HG02970 (cell line): ENCODE data around the gene KIAA0753.
"Not testable (repeated sequence)": the region's sequence is repeated elsewhere in the genome, so short reads cannot be mapped to it uniquely, and the experiment has no call there.

Experiments
- ATAC-seq: cut with Tn5 transposase; IDR thresholded peaks from one replicate; pipeline ENCODE4 v1.9.1; 2021; ENCODE audit warnings: mild to moderate bottlenecking, moderate library complexity, moderate number of reproducible peaks; ENCODE audit not compliant: unreplicated experiment, low FRiP score

Gene KIAA0753

DNA sequence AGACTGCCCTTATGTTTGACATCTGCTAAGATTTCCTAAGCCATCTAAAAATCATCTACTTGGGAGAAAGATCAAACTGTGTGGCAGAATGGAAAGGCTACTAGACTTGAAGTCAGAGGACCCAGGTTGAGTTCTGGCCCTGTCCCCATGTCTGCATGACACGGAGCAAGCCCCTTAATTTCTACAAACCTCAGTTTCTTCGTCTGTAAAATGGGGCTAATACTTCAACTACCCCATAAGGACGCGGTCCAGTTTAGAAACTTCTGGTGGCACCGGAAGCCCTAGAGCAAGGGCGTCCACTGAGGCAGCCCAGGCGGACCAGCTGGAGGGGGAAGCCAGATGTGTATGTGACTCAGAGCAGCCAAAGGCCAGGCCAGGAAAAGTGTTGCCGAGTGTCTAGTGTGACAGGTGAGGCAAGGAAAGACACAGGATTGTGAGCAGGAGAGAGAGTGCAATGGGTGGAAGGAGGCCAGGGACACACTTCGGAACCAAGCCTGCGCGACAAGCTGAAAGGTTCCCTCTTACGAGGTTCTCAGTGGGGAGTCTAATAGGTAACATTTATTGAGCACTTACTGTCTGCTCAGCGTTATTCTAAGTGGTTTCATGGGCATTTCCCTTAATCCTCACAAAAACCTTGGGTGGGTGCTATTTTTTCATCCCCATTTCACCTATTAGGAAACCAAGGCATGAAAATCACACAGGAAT is 66.4 kb downstream of the KIAA0753 start:
- no peak for ATAC-seq

DNA sequence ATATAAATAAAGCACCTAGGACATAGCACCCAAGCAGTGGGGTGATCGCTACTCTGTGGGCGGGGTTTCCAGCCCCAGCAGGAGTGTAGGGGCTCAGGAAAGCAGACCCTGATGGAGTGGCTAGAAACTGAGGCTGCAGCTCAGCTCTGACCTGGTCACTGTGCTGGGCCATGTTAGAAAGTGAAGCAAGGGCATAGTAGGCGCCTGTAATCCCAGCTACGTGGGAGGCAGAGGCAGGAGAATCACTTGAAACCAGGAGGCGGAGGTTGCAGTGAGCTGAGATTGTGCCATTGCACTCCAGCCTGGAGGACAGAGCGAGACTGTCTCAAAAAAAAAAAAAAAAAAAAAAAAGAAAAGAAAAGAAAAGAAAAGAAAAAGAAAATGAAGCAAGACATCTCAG is 67.0 kb downstream of the KIAA0753 start:
- ATAC-seq: not testable (repeated sequence)

DNA sequence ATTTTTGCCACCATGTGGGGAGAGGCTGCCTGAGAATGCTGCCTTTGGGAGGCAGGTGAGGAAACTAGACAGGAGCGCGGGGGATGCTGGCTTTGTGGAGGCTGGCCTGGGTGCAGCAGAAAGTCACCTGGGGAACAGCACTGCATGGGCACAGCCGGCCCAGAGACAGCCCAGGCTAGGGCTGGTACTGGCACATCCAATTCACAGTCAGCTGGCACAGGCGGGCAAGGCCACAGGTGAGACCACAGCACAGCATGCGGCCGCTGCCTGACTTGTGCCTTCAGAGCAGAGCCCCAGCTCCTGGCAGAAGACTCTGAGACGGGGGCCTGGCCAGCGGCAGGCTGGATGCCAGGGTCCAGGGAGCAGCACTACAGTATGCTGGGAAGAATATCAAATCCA is 67.5 kb downstream of the KIAA0753 start:
- ATAC-seq: no peak

DNA sequence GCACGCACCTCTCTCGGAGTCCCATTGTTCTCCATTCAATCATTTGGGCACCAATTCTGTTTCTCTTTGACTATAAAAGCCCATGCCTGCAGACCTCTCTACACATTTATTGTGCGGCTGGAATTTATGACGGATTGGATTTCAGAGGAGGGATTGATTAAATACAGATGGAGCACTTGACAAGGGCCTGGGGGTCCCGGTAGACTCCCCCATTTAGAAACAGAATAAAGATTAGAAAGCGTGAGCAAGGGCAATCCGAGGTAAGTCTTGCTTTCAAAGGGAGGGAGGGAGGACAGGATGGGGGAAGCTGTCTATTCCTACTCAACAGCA is 69.1 kb downstream of the KIAA0753 start:
- no peak for ATAC-seq

DNA sequence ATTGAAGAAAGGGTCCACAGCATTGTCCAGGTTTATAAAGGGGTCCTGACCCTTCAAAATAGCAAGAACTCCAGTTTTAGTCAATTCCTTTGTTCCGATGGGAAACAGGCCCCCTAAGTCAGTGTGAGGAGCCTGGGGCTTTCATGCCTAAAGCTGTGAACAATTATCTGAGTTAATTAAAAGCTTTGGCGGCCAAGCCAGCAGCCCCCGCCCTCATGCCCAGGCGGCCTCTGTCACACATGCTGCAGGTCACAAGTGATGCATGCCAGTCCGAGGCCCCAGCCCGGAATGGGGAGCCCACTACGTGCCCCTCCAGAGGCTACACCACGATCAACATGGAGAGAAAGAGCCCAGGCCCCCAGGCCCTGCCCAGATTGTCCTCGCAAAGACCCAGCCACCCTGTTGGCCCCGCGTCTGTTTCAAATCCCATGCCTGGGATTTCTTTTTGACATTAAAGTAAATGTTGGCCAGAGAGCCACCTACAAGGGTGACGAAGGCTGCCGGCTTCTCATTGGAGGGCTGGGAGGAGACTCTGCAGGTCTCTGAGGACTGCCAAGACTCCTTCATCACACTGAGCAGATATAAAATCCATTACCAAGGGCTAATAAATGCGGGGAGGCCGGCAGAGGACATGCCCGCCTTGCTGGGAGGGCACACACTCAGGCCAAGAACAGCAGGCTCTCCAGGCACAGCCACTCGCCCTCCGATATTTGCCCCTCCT is 69.6 kb downstream of the KIAA0753 start:
- no peak for ATAC-seq

DNA sequence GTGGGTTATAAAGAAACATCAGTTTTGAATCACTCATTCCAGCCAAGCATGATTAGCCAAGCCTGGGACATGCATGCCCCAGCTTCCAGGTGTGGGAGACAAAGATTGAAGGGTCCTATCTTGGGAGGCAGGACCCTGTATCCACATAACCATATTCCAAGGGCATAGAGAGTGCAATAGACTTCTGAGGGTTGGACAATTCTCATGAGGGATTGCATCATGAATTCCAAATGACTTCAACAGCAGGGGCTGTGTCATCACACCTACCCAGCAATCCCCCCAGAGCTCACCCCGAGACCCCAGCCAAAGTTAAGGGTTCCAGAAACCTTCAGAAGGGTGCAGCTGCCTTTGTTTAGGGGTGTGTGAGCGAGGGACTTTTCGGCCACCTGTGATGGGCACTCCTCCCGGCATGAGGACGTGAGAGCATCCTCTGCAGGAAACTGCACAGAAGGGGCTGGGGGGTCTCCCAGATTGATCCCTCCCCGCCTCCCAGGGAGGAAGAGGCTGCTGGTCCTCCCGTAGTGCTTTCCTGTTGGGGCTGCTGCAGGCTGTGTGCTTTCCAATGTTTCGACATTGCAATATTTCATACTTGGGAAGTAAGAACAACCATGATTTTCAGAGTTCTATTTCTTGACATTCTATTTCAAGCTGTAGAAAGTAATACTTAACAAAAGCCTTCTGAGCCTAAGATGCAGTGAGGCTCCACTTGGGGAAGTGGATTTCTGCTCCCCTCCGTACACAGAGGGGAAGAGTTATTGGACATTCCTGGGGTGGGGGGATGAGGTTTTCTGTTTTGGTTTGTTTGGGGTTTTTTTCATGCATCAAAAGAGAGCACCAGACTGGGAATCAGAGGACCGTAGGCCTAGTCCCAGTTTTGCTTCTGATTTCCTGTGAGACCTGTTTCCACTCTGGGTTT is 70.9 kb downstream of the KIAA0753 start:
- ATAC-seq: no peak

DNA sequence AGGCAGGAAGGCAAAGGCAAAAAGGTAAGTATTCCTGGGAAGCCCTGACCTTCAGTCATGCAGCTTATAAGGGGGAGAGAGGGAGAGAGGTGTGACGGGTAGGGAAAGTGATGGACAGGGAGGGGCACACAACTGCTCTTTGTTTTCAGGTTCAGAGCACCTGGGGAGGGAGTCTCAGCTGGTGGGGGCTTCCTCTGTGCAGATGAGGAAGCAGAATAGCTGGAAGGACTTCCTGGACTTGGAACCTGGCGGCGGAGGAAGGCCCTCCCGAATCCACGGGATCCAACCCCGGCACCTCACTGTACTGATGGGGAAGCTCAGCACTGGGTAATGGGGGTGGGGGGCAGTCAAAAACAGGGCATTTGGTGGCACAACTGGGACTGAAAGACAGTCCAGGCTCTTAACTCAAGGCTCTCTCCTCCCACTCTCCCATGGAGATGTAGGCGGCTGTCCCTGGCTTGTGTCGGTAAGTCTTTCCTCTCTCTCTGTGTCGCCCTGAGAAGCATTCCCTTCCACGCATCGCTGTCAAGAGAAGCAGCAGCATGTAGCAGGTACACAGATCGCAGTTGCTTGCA is 72.2 kb downstream of the KIAA0753 start:
- no peak for ATAC-seq

DNA sequence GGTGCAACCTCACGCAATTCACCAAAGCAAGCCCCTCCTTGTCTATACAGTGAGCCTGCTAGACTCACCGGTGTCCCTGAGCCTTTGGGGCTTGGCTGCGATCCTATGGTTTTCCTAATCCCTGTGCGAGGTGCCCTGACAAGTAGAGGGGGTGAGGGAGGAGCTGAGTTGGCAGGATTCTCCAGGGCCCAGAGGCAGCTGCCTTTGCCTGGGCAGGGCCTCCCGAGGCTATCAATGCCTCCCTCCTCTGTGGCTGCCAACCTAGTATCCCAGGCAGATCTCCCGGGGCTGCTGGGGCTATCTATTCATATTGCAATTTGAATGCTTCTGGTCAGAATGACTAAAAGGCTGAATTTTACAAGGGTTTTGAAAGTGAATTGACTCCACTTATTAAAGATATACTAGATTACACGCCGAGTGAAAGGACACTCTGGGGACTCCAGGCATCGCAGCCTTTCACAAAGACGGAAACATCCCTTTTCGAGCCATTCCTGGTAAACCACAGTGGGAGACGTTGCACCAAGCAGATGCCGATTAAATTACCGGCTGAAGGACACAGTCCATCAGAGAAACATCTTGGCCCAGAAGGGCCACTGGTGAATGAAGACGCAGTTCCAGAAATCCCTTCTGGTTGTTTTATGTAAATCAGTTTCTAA is 72.9 kb downstream of the KIAA0753 start:
- ATAC-seq: no peak

DNA sequence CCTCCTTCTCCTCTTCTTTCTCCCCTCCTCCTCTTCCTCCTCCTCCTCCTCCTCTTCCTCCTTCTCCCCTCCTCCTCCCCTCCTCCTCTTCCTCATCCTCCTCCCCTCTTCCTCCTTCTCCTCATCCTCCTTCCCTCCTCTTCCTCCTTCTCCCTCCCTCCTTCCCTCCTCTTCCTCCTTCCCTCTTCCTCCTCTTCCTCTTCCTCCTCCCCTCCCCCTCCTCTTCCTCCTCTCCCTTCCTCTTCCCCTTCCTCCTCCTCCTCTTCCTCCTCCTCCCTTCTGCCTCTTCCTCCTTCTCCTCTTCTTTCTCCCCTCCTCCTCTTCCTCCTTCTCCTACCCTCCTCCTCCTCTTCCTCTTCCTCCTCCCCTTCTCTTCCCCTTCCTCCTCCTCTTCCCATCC is 79.1 kb downstream of the KIAA0753 start:
- ATAC-seq: no peak

DNA sequence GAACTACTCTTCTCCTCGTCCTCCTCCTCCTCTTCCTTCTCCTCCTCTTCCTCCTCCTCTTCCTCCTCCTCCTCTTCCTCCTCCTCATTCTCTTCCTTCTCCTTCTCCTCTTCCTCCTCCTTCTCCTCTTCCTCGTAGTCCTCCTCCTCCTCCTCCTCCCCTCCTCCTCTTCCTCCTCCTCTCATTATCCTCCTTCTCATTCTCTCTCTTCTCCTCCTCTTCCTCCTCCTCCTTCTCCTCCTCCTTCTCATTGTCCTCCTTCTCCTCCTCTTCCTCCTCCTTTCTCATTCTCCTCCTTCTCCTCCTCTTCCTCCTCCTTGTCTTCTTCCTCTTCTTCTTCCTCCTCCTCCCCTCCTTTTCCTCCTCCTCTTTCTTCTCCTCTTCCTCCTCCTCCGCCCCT is 80.0 kb downstream of the KIAA0753 start:
- ATAC-seq: no peak

DNA sequence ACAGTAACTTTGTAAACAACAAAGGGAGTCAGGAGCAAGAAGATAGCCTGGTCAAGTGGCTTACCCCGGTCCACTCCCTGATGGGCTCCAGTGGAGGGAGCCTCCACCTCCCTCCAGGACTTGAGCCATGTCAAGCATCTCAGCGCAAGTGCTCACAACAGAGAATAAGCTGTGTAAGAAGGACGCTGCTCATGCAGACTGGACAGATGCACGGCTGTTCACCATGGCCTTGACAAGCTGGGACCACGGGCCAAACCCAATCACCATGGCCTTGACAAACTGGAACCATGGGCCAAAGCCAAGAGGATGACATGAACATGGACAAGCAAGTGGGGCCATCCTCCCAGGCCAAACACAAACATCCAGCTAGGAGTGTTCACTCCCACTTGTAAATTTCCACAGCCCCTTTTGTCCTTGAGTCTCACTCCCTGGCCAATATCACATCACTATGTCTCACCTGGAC is 80.7 kb downstream of the KIAA0753 start:
- no peak for ATAC-seq

DNA sequence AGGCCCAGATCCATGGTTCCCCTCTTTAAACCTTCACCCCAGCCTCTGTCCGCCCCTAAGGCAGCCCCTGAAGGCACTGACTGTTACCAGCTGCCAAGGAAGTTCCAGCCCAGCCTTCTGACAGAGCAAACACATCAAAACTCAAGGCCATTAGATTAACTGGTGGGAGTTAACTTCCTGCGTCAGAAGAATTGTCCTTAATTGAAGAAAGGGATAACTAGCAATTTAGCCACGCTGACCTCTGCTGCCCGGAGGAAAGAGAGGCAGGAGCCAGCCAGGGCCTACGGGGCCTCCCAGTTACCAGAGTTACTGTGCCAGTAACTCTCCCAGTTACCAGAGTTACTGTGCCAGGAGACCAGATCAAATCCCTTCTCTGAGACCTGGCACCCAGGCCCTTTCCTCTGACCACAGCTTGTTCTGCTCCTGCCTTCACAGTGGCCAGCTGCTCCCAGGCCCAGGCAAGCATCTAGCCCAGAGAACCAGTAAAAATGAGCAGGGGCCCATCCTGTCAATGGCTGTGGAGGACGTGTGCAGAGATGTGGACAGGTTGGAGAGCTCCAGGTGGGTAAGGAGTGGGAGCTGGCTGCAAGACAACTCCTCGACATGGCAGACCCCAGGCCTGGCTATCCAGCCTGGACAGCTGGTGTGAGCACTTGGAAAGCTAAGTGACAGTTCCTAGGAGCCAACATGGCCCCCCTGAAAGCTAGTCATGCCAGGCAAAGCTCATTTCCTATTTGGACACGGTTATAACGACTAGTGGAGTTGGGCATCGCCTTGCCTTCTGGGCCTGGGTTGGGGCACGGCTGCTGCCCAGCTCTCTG is 81.4 kb downstream of the KIAA0753 start:
- no peak for ATAC-seq

DNA sequence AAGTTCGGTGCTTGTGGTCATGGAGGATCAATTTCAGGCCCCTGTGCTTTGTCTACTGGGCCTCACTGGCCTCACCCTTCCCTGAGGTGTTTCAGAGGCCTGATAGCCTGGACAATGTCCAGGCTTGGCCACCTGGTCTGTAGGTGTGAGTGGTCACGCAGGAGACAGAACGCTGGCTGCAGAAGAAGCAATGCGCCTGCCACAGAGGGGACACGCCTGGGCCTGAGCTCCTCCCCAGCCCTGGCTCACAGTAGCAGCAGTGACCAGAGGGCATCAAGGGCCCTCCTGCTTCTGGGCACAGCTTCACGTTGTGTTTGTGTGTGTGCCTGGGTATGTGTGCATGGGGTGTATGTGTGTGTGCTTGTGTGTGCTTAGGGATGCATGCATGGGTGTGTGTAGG is 82.2 kb downstream of the KIAA0753 start:
- no peak for ATAC-seq

DNA sequence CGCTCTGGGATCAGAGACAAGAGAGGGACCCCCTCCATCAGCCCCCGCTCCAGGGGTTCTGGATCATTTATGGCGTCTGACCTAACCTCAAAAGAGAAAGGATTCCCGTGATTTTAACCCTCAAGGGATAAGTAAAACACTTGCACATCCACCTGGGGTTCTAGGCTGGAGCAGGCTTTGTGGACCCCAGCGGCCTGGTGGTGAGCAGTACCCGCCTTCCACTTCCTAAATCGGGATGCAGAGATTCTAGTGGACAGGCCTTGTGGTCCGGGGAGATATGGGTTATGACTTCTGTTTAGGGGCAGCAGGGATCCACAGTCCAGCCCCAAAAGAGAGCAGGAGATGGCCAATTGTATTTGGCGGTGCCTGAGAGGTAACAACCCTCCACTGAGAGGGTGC is 83.5 kb downstream of the KIAA0753 start:
- ATAC-seq: no peak

DNA sequence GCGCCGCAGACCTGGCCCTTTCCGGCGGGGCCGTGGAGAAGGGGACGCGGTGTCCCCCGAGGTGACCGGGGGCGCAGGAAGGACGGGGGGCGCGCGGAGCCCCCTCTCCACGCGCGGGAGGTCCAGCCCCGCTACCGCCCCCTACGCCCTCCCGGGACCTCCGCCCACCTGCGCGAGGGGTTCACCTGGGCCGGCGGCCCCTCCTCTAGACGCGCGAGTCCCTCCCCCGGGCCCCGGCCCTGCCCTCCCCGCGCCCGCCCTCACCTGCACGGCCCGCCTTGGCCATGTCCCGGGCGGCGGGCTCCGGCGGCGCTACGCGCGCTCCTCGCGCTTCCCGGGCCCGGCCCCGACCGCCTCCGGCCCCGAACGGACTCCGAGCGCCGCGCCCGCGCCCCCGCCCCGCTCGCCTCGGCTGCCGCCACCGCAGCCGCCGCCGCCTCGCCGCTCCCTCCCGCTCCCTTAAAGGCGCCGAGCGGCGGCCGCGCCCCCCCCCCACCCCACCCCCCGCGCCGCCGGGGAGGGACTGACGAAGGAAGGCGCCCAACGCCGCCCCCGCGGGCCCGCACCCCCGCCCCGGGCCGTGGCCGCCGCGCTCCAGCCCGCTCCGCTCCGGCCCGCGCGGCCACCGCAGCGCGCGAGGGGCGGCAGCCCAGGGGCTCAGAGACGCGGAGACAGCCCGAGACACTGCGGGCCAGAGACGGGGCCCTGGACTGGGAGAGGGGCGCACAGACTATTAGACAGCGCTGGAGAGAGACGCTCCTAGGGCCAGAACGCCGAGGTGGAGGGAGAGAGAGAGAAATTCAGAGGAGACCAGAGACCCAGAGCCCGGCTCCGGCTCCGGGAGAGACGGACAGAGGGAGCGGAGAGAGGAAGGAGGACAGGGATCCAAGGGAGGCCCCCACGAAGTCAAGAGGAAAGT is 84.1 kb downstream of the KIAA0753 start, which contains the start of gene PITPNM3:
TSS of gene PITPNM3 (minus strand) at position 435 of the 919 bp plus-strand sequence. CDS start at position 286, 149 bp downstream.
- ATAC-seq: no peak

DNA sequence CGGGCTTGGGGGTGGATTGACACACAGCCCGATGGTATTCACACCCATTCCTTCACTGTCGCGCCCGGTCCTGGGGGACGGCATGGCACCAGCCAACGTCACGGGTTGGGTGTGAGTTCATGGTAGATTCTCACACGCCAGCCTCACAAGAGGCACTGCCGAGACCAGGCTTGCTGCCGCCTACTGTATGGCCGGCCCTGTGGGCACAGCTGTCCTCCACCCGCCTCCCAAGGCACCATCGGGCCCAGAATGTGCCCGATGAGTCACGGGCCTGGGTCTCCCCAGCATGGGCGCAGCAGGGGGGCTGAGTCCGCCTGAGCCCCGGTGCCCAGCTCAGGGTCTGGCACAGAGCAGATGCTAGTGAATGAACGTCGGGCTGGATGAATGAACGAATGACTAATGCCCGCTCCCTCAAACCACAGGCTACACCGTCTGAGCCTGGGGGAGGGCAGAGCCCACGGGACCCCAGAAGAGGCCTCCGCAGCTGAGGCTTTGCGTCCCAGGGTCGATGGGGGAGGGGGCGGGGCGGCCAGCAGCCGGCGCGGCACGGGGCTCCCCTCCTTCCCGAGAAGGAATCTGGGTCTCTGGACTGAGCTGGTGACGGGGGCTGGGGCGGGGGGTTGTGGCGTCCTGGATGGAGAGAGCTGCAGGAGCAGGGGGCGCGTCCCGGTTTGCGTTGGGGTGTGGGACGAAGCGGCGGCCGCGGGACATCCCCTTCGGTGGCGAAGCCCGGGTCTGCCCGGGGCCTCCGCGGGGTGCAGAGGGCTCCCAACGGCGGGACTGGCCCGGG is 85.0 kb downstream of the KIAA0753 start:
- ATAC-seq: no peak

DNA sequence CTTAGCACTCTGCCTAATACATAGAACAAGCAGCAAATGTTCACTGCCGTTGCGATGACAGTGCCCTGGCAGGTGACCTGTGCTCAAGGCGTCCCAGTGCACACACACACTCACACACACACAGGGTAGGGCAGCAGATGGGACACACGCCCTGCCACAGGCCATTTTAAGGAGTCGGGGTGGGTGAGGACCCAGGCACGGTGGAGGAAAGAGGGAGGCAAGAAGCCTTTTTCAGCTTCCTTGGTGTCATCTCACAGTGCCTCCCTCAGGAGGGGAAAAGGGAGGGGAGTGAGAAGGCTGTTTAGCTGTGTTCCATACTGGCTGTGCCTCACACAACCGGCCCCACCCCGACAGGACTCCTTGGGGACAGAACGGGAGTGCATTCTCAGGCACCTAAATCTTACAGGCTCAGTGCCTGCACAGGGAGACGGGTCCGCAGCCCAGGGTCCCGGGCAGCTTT is 85.6 kb downstream of the KIAA0753 start:
- no peak for ATAC-seq
